HFFc6 (cell line): ENCODE measurements around the gene CCSER1. TPM values are rescaled to one million over a fixed set of nuclear protein-coding genes. Genes with fewer than 3 reads are reported as not detected.

ENCODE experiments used
- DNase-seq: peaks from one replicate; pipeline ENCODE4 v3.0.0-alpha.2; 2018
- H3K27ac Mint-ChIP-seq: 2 replicates; pipeline ENCODE4 v1.8.0; 2020; ENCODE audit warnings: mild to moderate bottlenecking, mixed read lengths
- H3K27me3 Mint-ChIP-seq: 2 replicates; pipeline ENCODE4 v1.8.0; 2021; ENCODE audit warnings: mild to moderate bottlenecking, moderate library complexity, mixed read lengths; ENCODE audit not compliant: insufficient read depth
- H3K36me3 Mint-ChIP-seq: 2 replicates; pipeline ENCODE4 v1.8.0; 2021; ENCODE audit warnings: low read depth, mixed read lengths
- H3K4me1 Mint-ChIP-seq: 2 replicates; pipeline ENCODE4 v1.8.0; 2020; ENCODE audit warnings: low read depth, mixed read lengths
- H3K4me3 Mint-ChIP-seq: 2 replicates; pipeline ENCODE4 v1.8.0; 2020; ENCODE audit warnings: mild to moderate bottlenecking, moderate library complexity, mixed read lengths
- H3K9me3 Mint-ChIP-seq: 2 replicates; pipeline ENCODE4 v1.8.0; 2020; ENCODE audit warnings: mild to moderate bottlenecking, mixed read lengths
- CTCF ChIP-seq: fragments of 200-600 bp; sonication (generic); IDR thresholded peaks from 2 replicates; pipeline ENCODE4 v1.5.0; 2021; ENCODE audit warnings: antibody characterized with exemption, mild to moderate bottlenecking
- total RNA-seq, 6 experiments: library from RNA; stranded (reverse); fragmentation: NEBNext Ultra II Directional; extraction: Animal tissue kit (Norgen Biotek cat#: 25700); gene quantifications; 2 replicates in 1 of 6; 3 replicates in 5 of 6; pipeline ENCODE4 v1.2.3, GENCODE V29; 2021

CCSER1 gene
- total RNA-seq, 6 experiments from 2014 or later = not detected

DNA sequence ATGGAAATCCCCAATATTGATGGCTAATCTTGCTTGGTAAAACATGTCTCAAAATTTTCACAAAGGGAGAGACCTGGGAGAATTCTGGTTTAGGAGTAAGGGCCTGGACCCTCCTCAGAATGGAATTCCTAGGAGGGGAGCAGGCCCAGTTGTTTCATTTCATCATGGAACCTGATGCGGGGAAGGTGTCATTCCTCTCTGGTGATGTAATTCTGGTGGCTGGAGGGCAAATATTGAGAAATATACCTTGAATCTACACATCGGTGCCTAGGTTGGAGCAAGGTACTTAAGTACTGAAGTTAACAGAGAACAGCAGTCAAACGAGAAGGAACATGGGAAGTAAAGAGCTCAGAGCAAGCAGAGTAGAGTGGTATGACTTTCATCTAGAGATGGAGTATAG is 23.2 kb upstream of the CCSER1 start:
- no peaks in the 10 kb centered on the region for H3K27me3 Mint-ChIP-seq
- peaks cover 16% of the 10 kb centered on the region for H3K9me3 Mint-ChIP-seq
- no peak for DNase-seq
- no peaks in the 10 kb centered on the region for H3K36me3 Mint-ChIP-seq
- H3K4me3 Mint-ChIP-seq = no peak overlapping the region
- no peak overlapping the region for H3K27ac Mint-ChIP-seq
- no peaks in the 10 kb centered on the region for H3K4me1 Mint-ChIP-seq
- no peak for TF ChIP-seq CTCF

DNA sequence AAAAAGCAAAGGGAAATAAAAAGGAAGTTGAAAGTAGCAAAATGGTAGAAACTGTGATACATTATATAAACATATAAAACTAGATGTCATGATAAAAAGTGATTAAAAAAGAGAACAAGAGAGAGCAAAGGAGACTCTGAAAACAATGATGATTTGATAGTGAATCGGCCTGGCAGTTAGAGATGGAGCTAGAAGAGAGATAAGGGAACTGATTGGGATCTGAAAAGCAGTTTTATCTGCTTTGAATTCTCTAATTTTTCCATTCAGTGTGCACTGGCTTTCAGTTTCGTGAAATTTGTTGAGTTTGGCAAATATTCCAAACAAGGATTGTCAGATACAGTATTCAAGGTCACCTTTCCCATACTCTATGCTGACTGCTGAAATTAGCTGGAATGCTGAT is 21.9 kb upstream of the CCSER1 start:
- Mint-ChIP-seq H3K4me1 (no peaks in the 10 kb centered on the region), H3K27me3 (no peaks in the 10 kb centered on the region), H3K4me3 (no peak overlapping the region), H3K36me3 (no peaks in the 10 kb centered on the region), H3K27ac (no peak overlapping the region), H3K9me3 (peaks cover 15% of the 10 kb centered on the region)
- no peak for TF ChIP-seq CTCF
- DNase-seq = no peak

GRCh38 chr4:90112715-90113114 is 14.5 kb upstream of the CCSER1 start:
- no peaks in the 10 kb centered on the region for H3K4me1 Mint-ChIP-seq
- no peak for DNase-seq
- TF ChIP-seq CTCF = no peak
- H3K36me3 Mint-ChIP-seq = no peaks in the 10 kb centered on the region
- no peak overlapping the region for H3K27ac Mint-ChIP-seq
- no peaks in the 10 kb centered on the region for H3K27me3 Mint-ChIP-seq
- peaks cover 18% of the 10 kb centered on the region for H3K9me3 Mint-ChIP-seq
- H3K4me3 Mint-ChIP-seq = no peak overlapping the region

DNA sequence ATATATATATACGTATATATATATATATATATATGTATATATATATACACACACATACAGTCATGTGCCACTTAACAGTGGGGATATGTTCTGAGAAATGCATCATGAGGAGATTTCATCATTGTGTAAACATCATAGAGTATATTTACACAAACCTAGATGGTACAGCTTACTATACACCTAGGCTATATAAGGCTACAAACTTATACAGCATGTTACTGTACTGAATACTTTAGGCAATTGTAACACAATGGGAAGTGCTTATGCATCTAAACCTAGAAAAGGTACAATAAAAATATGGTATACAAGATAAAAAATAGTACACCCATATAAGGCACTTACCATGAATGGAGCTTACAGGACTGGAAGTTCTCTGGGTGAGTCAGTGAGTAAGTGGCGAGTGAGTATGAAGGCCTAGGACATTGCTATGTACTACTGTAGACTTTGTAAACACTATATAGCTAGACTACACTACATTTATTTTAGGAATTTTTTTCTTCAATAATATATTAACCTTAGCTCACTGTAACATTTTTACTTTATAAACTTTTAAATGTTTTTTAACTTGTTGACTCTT is 13.2 kb upstream of the CCSER1 start:
- Mint-ChIP-seq H3K27me3 (no peaks in the 10 kb centered on the region), H3K9me3 (peaks cover 16% of the 10 kb centered on the region), H3K36me3 (no peaks in the 10 kb centered on the region), H3K4me3 (no peak overlapping the region), H3K27ac (no peak overlapping the region), H3K4me1 (no peaks in the 10 kb centered on the region)
- DNase-seq = no peak
- TF ChIP-seq CTCF = no peak

DNA sequence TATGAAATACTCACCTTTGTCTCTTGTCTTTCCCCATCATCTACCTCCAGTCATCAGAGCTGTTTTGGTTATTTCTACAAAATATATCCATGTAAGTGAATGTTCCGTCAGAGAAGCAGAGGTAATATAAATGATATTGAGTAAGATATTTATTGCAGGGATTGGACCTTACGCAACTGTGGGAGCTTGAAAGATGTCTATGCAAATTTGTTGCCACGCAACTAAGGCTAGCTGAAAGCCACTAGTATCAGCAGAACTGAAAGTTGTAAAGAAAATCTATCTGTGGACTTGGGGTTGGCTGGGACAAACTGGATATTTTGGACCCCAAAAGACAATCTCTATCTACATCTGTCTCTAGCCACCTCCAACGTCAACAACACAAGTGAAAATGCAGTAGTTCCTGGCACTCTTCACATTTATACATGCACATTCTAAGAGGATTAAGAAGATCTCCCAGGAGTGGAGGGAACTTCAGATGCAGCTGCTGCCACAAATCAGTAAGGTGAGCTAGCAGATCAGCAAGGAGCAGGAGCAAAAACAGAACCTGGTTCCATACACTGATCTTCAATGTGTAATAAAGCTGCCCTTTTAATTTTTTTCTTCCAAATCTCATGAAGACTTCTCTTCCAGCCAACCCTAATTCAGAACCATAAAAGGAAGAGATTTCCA is 8.5 kb upstream of the CCSER1 start:
- Mint-ChIP-seq H3K36me3 (no peaks in the 10 kb centered on the region), H3K4me3 (no peak overlapping the region), H3K4me1 (no peaks in the 10 kb centered on the region), H3K27me3 (no peaks in the 10 kb centered on the region), H3K27ac (no peak overlapping the region), H3K9me3 (peaks cover 13% of the 10 kb centered on the region)
- no peak for DNase-seq
- no peak for TF ChIP-seq CTCF
